HG03280 (cell line): Measurements from ENCODE around the gene AIG1.
"Not testable (repeated sequence)": the region's sequence is repeated elsewhere in the genome, so short reads cannot be mapped to it uniquely, and the experiment has no call there.

Experiments used
- ATAC-seq: cut with Tn5 transposase; IDR thresholded peaks from one replicate; pipeline ENCODE4 v1.9.1; 2021; ENCODE audit warnings: mild to moderate bottlenecking, moderate library complexity; ENCODE audit not compliant: unreplicated experiment

AIG1 gene

GRCh38 chr6:143125864-143126573 is 65.3 kb downstream of the AIG1 start:
- no peak for ATAC-seq

- no peak for ATAC-seq
These were observed 65.9 kb downstream of the AIG1 start for GRCh38 chr6:143126574-143126941.

GRCh38 chr6:143127941-143128680 is 67.4 kb downstream of the AIG1 start:
- ATAC-seq, result no peak

GRCh38 chr6:143128681-143129015 is 68.0 kb downstream of the AIG1 start:
- ATAC-seq, result no peak

- ATAC-seq, result no peak
These were observed 70.2 kb downstream of the AIG1 start for GRCh38 chr6:143130928-143131327.

- no peak for ATAC-seq
These were observed 74.6 kb downstream of the AIG1 start for GRCh38 chr6:143135325-143135724.

GRCh38 chr6:143135797-143136561 is 75.3 kb downstream of the AIG1 start:
- ATAC-seq, result no peak

- ATAC-seq, result no peak
These were observed 76.0 kb downstream of the AIG1 start for GRCh38 chr6:143136647-143137046.

GRCh38 chr6:143139239-143139784 is 78.6 kb downstream of the AIG1 start:
- no peak for ATAC-seq

- not testable (repeated sequence) for ATAC-seq
These were observed 79.2 kb downstream of the AIG1 start for GRCh38 chr6:143139884-143140283.

GRCh38 chr6:143140767-143141166 is 80.1 kb downstream of the AIG1 start:
- no peak for ATAC-seq

- ATAC-seq, result no peak
These were observed 80.8 kb downstream of the AIG1 start for GRCh38 chr6:143141442-143141841.

GRCh38 chr6:143146186-143146851 is 85.6 kb downstream of the AIG1 start:
- no peak for ATAC-seq

- no peak for ATAC-seq
These were observed 89.1 kb downstream of the AIG1 start for GRCh38 chr6:143149771-143150170.

- ATAC-seq, result no peak
These were observed 89.6 kb downstream of the AIG1 start for GRCh38 chr6:143150281-143150680.

GRCh38 chr6:143151381-143151780 is 90.7 kb downstream of the AIG1 start:
- ATAC-seq, result no peak

GRCh38 chr6:143155681-143156080 is 95.0 kb downstream of the AIG1 start:
- no peak for ATAC-seq

- no peak for ATAC-seq
These were observed 96.4 kb downstream of the AIG1 start for GRCh38 chr6:143157131-143157530.

- no peak for ATAC-seq
These were observed 97.5 kb downstream of the AIG1 start for GRCh38 chr6:143158113-143158581.

- no peak for ATAC-seq
These were observed 98.3 kb downstream of the AIG1 start for GRCh38 chr6:143159001-143159400.

GRCh38 chr6:143160015-143160414 is 99.3 kb downstream of the AIG1 start:
- no peak for ATAC-seq
